ENCODE results near the gene STX18. TPM values are rescaled to one million over a fixed set of nuclear protein-coding genes. Genes with fewer than 3 reads are reported as not detected.

The STX18 gene
- total RNA-seq, 3 donors from 2014 or later (not counting 1 experiment from before 2014, with no cell fraction given): 23.1 to 32.8 (median 29.0) TPM

DNA sequence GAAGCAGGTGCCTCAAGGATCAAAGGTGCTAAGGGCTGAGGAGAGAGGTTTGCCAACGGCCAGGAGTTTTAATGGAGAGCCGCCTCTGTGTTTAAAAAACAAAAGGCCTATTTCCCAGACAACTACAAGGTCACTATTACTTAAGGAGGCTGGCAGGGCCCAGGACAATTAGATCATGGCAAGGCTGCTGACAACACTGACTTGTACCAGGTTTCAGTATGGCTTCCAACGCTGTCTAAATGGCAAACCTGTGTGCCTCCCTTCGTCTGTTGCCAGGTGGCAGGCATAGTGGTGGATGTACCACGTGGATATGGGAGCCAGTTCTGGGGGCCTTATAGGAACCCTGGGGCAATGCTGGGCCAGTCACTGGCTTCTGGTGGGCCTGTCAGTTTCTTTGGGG, 114.0 kb downstream of the STX18 start:
- H3K27ac ChIP-seq (ENCODE audit: low read length): no peak overlapping the region
- Mint-ChIP-seq H3K27me3 (ENCODE audit: low read depth in 2 of 2) (no peaks in the 10 kb centered on the region), H3K4me3 (no peak overlapping the region), H3K4me1 (peaks cover 0 to 7% of the 10 kb centered on the region in 2 donors), H3K9me3 (no peaks in the 10 kb centered on the region), H3K27ac (no peak overlapping the region), H3K36me3 (no peaks in the 10 kb centered on the region)
- intact Hi-C loops (cut with micrococcal nuclease): no loop called here
- H3K4me3 ChIP-seq (ENCODE audit: low read length): no peak overlapping the region
- H3K27me3 ChIP-seq (ENCODE audit: control insufficient read depth, insufficient read depth, low read length): no peaks in the 10 kb centered on the region
- over 99% methylated on average over 5 of the region's 5 CpGs for WGBS (ENCODE audit: insufficient coverage)
- H3K4me1 ChIP-seq (ENCODE audit: control insufficient read depth, insufficient read depth, low read length): no peaks in the 10 kb centered on the region
- peaks cover 24% of the 10 kb centered on the region for H3K36me3 ChIP-seq (ENCODE audit: control insufficient read depth, insufficient read depth, low read length)
- H3K9me3 ChIP-seq (ENCODE audit: control insufficient read depth, insufficient read depth, low read length): no peaks in the 10 kb centered on the region
- no peak for ATAC-seq
- no peak for TF ChIP-seq CTCF (IDR thresholded peaks at IDR 0.05)
- no peak for DNase-seq

DNA sequence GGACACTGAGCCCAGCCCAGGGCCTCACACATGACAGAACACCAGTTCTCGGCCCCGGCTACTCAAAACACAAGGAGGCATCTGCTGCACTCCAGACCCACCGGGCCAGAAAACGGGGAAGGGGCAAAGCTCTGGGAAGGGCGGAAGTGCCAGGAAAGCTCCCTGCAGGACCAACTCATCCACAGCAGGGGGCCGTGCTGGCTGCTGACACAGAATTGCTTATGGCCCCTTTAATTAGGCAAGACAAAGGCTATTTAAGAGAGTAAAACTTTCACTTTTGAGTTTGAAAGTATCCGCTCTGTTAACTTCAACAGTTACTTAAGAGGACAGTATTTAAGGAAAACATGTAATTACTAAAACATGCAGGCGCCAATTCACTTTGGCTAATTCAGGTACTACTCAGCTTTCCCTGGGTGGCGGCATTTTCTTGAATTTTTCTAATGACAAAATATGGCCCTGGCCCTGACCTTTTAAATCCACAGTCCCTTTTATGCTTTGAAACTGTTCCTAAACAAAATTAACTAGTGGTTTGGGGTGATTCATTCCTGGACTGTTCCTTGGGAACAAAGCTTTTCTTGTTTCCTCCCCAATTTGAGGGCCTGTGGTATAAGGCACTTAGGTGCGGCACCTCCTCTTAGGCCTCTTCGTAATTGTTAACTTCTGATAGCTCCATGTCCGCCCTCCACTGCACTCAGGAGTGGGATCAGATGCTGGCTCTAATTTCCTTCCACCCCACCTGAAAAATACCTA, 114.6 kb downstream of the STX18 start:
- intact Hi-C loops (cut with micrococcal nuclease): no loop called here
- Histone ChIP-seq H3K4me3 (ENCODE audit: low read length) (no peak overlapping the region), H3K9me3 (ENCODE audit: control insufficient read depth, insufficient read depth, low read length) (no peaks in the 10 kb centered on the region), H3K36me3 (ENCODE audit: control insufficient read depth, insufficient read depth, low read length) (peaks cover 25% of the 10 kb centered on the region), H3K4me1 (ENCODE audit: control insufficient read depth, insufficient read depth, low read length) (no peaks in the 10 kb centered on the region), H3K27me3 (ENCODE audit: control insufficient read depth, insufficient read depth, low read length) (no peaks in the 10 kb centered on the region), H3K27ac (ENCODE audit: low read length) (no peak overlapping the region)
- TF ChIP-seq CTCF (IDR thresholded peaks at IDR 0.05): no peak
- DNase-seq: no peak
- H3K27ac Mint-ChIP-seq: no peak overlapping the region
- 96% methylated on average over 12 of the region's 12 CpGs for whole genome bisulfite sequencing (ENCODE audit: insufficient coverage)
- no peak overlapping the region for H3K4me3 Mint-ChIP-seq
- no peak for ATAC-seq
- H3K27me3 Mint-ChIP-seq (ENCODE audit: low read depth in 2 of 2): no peaks in the 10 kb centered on the region
- H3K4me1 Mint-ChIP-seq: peaks cover 0 to 7% of the 10 kb centered on the region in 2 donors
- no peaks in the 10 kb centered on the region for H3K9me3 Mint-ChIP-seq
- no peaks in the 10 kb centered on the region for H3K36me3 Mint-ChIP-seq

- H3K9me3 Mint-ChIP-seq: no peaks in the 10 kb centered on the region
- no peak overlapping the region for H3K4me3 Mint-ChIP-seq
- ATAC-seq (no peak), DNase-seq (no peak)
- Histone ChIP-seq H3K4me1 (ENCODE audit: control insufficient read depth, insufficient read depth, low read length) (no peaks in the 10 kb centered on the region), H3K36me3 (ENCODE audit: control insufficient read depth, insufficient read depth, low read length) (peaks cover 29% of the 10 kb centered on the region), H3K27ac (ENCODE audit: low read length) (no peak overlapping the region), H3K4me3 (ENCODE audit: low read length) (no peak overlapping the region), H3K27me3 (ENCODE audit: control insufficient read depth, insufficient read depth, low read length) (no peaks in the 10 kb centered on the region), H3K9me3 (ENCODE audit: control insufficient read depth, insufficient read depth, low read length) (no peaks in the 10 kb centered on the region)
- peaks cover 0 to 7% of the 10 kb centered on the region in 2 donors for H3K4me1 Mint-ChIP-seq
- H3K27ac Mint-ChIP-seq: no peak overlapping the region
- peaks cover 4% of the 10 kb centered on the region for H3K36me3 Mint-ChIP-seq
- H3K27me3 Mint-ChIP-seq (ENCODE audit: low read depth in 2 of 2): no peaks in the 10 kb centered on the region
- intact Hi-C loops (cut with micrococcal nuclease): no loop called here
- 94% methylated on average over 11 of the region's 11 CpGs for WGBS (ENCODE audit: insufficient coverage)
- TF ChIP-seq CTCF (IDR thresholded peaks at IDR 0.05): no peak
Observed at GRCh38 chr4:4426511-4427120, 115.2 kb downstream of the STX18 start.
